Smooth muscle cell of the brain vasculature (primary cell): ENCODE data around the gene CNOT1.
"Not testable (repeated sequence)": the region's sequence is repeated elsewhere in the genome, so short reads cannot be mapped to it uniquely, and the experiment has no call there.

Experiments used
- DNase-seq: peaks from one replicate; pipeline ENCODE4 v3.0.0-alpha.2; 2012; ENCODE audit warnings: low read depth, low spot score

CNOT1 gene

DNA sequence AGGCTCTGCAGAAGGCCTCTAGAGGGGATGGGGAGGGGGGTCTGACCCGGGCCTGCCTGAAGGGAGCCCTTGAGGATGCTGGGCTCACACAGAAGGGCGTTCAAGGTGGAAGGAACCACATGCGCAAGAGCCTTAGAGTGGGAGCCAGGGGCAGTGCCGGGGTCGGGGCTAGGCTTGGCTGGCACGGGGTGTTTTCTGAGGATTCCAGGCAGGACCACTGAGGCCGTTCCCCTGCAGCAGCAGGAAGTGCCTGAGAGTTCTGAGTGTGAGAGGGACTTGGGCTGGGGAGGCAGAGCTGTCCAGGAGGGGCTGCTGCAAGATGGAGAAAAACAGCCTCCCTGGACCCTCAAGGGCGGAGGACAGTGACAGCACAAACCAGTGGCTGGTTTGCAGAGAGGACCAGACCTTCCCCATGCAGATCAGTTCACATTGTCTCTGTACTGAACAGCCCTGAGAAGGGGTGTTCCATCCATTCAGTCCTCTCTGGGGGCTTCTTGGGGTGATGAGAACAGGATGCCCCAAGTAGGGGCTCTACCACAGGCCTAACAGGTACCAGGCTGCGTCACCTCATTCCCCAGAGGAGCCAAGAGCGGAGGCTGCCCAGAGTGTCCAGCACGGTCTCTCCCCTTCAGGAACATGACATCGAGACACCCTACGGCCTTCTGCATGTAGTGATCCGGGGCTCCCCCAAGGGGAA lies 126.3 kb downstream of the CNOT1 start:
- DNase-seq, result no peak

DNA sequence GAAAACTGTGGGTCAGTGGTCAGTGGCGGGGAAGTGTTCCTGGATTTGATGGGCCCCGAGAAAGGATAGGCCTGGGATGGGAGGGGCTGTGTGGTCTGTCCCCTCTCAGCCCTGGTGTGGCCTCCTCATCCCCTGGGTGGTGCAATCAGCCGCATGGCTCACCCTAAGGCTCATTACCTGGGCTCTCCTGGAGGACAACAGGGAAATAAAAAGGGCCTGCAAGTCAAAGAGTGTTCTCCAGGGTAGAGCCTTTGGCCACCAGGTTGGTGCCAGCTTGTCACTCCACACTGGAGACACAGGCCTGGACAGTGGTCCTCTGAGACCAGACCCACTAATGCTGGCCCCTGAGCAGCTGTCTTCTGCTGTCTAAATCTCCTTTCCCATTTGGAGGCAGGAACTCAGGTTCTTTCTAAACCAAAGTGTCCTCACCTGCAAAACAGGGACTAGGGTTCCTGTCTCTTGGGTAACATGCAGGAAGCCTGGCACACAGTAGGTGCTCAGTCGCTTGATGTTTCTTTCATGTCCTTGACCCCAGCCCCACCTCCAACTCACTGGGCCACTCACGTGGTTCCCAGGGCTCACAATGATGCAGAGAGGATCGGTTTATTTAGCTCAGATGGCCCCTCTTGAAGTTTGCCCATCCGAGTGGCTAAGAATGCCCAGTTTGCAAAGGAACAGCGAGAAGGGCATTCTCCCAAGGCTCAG lies 127.3 kb downstream of the CNOT1 start:
- DNase-seq, result no peak

GRCh38 chr16:58501242-58502131 lies 128.1 kb downstream of the CNOT1 start:
- no peak for DNase-seq

DNA sequence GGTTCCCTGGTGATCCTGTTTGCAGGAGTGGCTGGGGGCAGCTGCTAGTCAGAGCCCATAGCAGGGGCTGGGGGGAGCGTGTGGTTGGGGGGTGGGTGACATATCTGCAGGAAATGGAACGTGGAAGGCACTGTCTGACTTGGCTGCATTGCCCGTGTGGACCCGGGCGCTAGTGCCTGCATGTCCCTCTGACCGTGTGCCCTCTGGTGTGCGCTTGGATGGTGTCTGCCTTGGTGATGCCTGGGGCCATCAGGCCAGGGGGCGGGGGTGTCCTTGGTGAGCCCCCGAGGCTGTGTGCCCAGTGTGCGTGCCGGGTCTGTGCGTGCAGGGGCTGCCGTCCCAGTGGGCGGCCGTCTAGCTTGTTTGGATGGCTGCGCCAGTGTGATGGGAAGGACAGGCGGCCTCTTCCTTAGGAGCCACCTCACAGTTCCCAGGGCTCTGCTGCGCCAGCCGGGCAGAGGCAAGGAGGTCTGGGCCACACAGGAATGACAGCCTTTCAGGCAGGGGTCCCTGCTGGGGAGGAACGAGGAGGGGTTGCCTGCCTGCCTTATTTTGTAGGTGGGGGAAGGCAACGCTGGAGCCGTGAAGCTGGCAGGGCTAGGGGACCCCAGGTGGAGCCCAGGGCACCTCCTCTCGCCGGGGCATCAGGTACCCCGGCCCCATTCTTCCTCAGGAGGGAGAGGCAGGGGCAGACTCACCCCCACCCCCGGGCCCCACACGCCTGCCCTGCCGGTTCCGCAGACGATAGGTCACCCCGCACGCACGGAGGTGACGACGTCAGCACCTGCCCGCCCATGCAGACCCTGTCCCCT lies 129.0 kb downstream of the CNOT1 start:
- DNase-seq, result no peak

- DNase-seq, result peak; percentile 41
Observed at GRCh38 chr16:58499615-58500351, 129.8 kb downstream of the CNOT1 start, which contains the start of gene NDRG4. TSS of gene NDRG4 (plus strand) at chr16:58500143. CDS start at chr16:58500249, 106 bp downstream.

- DNase-seq, result no peak
Observed at GRCh38 chr16:58499092-58499511, 130.5 kb downstream of the CNOT1 start.

DNA sequence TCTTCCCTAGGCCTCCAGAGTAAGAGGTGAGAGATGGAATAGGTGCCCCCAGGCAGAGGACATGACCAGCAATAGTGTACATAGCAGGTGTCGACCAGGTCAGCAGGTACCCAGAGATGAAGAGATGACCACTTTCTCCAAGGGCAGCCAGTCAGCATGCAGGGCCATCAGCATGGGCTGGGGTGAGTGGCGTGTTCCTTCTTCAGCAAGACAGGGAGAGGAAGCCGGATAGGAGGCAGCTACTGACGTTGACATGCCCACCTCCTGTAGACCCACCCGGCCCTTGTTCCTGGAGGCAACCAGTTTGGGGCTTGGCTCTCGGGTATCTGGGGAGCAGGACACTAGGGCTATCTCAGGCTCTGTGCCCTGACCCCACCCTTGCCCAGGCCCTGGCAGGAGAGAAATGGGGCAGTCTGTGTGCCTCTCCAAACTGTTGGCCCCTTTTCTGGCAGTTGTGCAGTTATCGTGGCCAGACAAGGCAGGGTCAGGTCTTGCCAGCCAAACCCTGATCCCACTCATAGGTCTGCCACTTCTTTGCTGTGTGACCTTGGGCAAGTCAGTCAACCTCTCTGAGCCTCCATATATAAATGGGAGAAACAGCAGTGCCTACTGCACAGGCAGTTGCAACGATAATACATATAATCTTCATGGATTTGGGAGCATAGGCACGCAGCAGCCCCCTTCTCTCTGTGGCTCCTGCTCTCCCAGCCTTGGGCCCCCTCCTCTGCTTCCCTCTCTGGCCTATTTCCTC lies 131.1 kb downstream of the CNOT1 start:
- DNase-seq, result no peak

- DNase-seq, result no peak
Observed at GRCh38 chr16:58497935-58498334, 131.7 kb downstream of the CNOT1 start.

- DNase-seq, result no peak
Observed at GRCh38 chr16:58497468-58497867, 132.2 kb downstream of the CNOT1 start.

DNA sequence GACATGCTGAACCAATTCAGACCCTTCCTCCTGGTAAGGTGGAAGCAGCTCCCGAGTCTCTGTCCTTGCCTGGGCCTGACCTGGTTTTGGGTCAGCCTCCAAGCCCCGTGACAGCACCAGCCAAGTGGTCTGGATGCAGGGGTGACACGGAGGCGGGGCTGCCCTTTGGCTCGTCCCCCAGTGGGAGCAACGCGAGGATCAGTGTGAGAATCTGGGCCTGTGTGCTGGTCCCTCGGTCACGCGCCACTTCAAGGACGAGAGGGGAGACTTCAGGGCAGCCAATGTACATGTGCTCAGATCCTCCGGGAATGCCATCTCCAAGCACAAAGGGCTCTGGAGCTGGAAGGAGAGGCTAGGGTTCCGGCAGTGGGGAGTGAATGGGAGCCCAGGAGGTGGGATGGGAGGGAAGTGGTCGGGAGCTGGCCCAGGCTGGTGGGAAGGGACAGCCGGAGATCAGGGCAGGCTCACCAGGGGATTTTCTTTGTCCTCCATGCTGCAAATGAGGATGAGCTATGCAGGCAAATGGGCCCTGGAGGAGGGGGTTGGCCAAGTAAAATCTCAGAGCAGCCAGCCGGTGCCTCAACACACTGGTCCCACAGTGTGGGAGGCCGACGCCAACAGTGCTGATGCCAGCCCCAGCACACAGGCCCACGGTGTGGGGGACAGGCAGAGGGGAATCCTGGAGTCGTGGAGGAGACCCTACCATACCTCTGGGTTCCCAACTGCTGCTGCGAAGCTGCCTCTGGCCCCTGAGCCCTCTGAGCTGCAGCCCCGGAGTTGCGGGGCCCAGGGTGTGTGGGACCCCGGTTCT lies 133.9 kb downstream of the CNOT1 start:
- DNase-seq, result no peak

- DNase-seq, result peak; percentile 88
Observed at GRCh38 chr16:58494981-58495520, 134.6 kb downstream of the CNOT1 start.

DNA sequence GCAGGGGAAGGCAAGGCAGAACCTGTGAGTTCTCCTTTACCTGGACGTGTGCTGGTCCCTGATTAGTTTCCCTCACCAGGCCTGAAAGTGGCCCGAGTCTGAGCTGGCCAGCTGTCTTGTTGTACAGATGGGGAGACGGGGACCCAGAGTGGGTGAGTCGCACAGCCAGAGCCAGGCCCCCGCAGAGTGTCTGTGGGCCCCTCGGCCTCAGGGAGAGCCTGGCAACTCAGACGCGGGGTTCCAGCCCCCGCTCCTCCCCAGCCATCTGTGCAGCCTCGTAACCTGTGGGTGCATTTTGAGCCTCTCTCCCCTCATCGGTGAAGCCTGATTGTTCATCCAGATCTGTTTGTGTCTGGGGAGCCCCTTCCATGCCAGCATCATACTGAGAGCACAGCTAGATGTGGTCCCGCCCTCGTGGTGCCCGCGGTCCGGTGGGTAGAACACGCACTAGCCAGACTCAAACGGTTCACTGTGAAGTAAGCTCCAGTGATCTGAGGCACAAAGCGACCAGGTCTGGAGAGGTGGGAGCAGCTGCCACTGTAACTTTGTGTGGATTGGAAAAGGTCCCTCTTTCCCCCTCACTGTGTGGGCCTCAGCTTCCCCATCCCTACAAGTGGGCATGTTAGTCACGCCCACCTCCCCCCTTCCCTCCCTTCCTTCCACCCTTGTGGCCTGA lies 135.7 kb downstream of the CNOT1 start:
- no peak for DNase-seq

GRCh38 chr16:58492735-58493134 lies 136.9 kb downstream of the CNOT1 start:
- DNase-seq, result no peak

GRCh38 chr16:58492066-58492465 lies 137.6 kb downstream of the CNOT1 start:
- DNase-seq, result no peak

GRCh38 chr16:58490539-58490938 lies 139.1 kb downstream of the CNOT1 start:
- DNase-seq, result not testable (repeated sequence)

DNA sequence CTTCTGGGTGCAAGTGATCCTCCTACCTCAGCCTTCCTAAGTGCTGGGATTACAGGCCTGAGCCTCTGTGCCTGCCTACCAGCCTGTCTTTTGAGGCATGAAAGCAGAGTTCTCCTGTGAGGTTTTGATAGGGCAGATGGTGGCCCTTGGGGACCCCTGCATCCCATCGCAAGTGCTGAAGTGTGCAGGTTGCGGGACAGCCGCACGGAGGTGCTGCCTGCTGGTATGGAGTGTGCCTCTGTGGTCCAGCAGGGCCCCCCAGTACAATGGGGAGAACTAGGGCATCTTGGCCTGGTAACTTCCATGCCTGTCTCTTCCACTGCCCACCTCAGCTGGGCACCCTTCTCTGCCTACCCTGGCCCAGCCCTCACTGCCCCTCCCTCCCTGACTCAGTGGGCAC lies 139.6 kb downstream of the CNOT1 start:
- DNase-seq, result no peak

- DNase-seq, result no peak
Observed at GRCh38 chr16:58488531-58488930, 141.1 kb downstream of the CNOT1 start.
